HG03342 (cell line): Measurements from ENCODE around the gene NUTM2D.
"Not testable (repeated sequence)": the region's sequence is repeated elsewhere in the genome, so short reads cannot be mapped to it uniquely, and the experiment has no call there.

Source experiments
- ATAC-seq: cut with Tn5 transposase; IDR thresholded peaks from one replicate; pipeline ENCODE4 v1.9.1; 2021; ENCODE audit warnings: mild to moderate bottlenecking, moderate library complexity; ENCODE audit not compliant: unreplicated experiment

Gene NUTM2D

GRCh38 chr10:87357444-87357843, at the start of gene NUTM2D:
TSS of gene NUTM2D (plus strand) at chr10:87357744. CDS start at chr10:87358266, 522 bp downstream.
- not testable (repeated sequence) for ATAC-seq

DNA sequence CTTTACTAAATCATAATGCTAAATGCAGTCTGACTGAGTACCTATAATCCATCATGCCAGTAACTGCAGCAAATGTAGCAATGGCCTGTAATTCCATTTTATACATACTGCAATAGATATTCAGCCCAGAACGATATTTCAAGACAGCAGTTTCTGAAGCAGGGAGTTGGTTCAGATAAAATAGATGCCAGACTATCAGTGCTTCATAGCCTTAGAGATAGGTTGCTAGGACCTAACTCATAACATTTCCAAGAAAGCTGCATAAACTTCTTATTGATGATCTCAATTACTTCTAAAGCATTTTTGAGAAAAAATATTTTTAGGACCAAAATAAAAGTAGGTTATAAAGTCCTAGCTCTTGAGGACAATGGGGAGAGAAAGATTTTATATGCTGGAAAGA, 48.8 kb upstream of the NUTM2D start:
- not testable (repeated sequence) for ATAC-seq

DNA sequence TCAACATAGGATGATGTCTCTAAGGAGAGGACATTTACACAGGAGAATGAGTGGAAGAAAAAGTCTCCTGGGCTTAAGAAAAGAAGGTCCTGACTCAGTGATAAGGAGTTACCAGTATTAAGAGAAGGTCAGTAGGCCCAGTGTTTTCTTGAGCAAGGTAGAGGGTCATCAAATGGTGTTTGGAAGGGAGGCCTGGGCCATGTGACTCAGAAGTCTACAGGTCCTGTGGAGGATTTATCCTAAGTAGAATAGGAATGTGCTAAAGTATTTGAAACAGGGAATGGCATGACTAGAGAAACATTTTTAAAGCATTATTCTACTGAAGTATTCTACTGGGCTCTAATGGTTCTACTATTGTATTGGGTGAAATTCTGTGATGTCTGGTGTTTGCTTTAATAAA, 47.9 kb upstream of the NUTM2D start:
- not testable (repeated sequence) for ATAC-seq

DNA sequence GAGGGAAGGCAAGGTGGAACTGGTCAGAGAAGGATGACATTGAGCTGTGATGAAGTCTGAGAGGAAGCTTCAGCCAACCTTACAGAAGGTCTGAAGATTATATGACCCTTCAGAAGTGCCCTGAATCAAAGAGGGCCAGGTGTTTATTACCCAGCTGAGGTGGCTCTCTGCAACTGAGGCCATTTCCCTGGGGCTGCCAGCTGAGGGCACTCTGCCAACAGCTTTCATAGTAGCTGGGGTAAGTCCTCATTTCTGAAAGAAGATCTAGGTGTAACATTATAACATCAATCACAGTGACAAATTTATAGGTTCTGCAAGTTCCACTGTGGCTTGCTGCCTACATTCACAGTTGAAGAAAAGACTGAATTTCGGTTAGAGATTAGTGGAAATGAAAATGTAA, 46.0 kb upstream of the NUTM2D start:
- ATAC-seq, result not testable (repeated sequence)

DNA sequence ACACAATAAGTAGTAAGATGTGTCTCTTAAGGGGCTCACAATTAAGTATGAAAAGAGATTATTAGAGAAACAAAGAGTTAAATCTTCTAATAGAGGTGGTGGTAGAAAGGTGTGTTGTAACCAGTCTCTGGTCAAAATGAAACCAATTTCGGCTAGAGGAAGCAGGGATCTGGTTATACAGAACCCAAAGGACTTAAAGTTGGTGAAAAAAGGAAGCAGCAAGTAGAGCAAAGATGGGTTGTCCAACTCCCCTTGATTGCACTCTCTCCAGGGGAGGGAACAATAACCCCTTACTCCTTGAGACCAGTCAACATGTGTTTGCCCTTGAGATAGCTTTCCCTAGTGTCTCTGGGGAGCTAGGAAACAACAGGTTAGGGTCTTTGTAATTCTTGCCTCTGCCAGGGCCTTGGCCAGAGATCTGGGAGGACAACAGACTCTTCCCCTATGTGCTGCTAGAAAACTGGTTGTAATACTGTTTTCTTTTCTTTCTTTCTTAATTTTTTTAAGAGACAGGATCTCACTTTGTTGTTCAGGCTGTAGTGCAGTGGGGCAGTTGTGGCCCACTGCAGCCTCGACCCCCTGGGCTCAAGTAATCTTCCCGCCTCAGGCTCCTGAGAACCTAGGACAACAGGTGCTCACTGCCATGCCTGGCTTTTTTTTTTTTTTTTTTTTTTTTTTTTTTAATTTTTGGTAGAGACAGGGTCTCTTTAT, 43.7 kb upstream of the NUTM2D start:
- not testable (repeated sequence) for ATAC-seq

- ATAC-seq, result not testable (repeated sequence)
Observed at GRCh38 chr10:87314360-87314973, 43.1 kb upstream of the NUTM2D start.

- not testable (repeated sequence) for ATAC-seq
Observed at GRCh38 chr10:87321505-87321904, 36.0 kb upstream of the NUTM2D start.

GRCh38 chr10:87324559-87324958, 33.0 kb upstream of the NUTM2D start:
- ATAC-seq, result not testable (repeated sequence)

- not testable (repeated sequence) for ATAC-seq
Observed at GRCh38 chr10:87327958-87328357, 29.6 kb upstream of the NUTM2D start.

DNA sequence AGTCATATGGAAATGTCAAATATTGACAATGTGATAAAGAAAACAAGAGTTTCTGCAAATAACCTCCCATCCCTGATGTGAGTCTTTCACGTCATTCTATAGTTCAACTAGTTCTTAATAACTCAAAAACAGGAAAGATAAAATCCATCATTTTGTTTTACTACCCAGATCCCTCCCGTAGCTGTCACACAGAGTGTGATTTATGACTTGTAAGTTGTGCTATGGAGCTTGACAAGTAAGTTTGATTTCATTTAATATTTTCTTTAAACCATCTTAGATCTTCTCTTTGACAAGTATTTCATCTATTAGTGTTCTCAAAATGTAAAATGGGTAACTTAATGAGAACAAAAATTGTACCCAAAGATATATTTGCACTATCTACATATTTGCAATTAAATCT, 28.4 kb upstream of the NUTM2D start:
- ATAC-seq, result not testable (repeated sequence)

GRCh38 chr10:87332687-87333086, 24.9 kb upstream of the NUTM2D start:
- ATAC-seq, result not testable (repeated sequence)

DNA sequence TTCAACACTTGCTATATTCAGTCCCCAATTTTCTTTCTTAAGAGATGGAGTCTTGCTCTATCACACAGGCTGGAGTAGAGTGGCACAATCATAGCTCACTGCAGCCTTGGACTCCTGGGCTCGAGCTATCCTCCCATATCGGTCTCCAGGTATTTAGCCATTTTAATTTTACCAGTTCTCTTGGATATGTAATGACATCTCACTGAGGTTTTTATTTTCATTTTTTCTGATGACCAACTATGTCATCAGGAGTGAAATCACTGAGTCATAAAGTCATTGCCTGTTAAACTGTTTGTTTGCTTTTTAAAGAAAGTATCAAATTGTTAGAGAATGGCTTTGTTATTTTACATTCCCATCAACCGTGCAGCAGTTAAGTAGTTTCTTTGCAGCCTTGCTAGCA, 17.1 kb upstream of the NUTM2D start:
- not testable (repeated sequence) for ATAC-seq

- peak; percentile 14 for ATAC-seq
Observed at GRCh38 chr10:87341546-87342142, 15.9 kb upstream of the NUTM2D start.

DNA sequence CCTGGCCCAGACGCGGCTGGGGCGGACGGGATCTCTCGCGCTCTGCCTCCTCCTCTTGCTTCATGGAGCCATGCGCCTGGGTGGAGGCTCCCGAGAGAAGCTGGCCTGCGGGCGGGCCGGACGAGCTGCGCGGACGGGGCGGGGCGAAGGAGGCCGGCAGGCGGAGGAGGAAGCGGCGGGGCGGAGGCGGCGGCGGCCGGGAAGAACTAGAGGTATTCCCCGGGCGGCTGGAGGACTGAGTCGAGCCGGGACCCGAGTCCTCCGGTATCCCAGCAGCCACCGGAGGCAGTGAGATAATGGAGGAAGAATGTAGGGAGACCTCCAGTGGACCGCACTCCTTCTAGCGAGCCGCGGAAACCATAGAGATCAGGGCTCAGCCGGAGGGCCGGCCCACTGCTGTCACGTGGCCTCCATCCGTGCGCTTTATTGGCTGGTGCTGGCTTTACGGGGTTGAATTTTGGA, 15.3 kb upstream of the NUTM2D start:
- peak; percentile 83 for ATAC-seq

DNA sequence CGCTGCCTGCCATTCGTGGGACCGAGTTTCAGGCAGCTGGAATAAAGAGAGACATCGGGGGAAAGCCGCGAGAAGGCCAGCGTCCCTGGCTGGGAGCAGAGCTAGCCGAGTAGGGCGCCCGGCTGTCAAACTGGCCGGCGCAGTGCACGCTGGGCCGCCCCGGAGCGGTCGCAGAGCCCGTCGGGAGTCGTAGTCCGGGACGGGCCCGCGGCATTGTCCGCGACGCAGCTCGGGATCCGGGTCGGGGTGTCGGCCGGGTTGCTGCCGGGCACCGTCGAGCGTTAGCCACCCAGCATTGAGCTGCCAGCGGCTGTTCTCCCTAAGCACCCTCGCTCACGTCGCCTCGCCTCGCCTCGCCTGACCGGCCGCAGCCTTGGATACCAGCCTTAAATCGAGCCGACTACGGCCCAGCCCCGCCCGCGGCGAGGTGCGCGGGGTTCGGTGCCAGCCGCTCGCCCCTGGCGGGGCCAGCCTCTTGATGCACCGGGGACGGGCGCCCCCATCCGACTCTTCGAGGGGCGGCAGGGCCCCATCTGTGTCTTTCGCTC, 14.8 kb upstream of the NUTM2D start:
- ATAC-seq, result peak; percentile 71

DNA sequence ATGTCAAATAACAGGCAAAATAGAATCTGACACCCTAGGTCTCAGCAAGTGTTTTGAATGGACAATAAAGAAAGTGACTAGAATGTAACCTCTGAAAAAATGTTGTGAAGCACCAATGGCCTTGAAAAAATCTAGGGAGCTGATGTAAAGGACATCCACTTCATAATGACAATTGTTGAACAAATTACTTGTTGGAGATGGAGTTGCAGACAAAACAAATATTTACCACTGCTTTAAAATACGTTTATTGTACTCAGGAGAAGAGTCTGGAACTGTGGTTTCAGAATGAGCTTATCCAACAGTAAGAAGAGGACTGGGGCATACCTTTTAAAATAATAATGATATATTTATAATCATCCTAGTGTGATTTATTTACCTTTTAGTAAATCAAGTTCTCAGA, 11.8 kb upstream of the NUTM2D start:
- not testable (repeated sequence) for ATAC-seq

DNA sequence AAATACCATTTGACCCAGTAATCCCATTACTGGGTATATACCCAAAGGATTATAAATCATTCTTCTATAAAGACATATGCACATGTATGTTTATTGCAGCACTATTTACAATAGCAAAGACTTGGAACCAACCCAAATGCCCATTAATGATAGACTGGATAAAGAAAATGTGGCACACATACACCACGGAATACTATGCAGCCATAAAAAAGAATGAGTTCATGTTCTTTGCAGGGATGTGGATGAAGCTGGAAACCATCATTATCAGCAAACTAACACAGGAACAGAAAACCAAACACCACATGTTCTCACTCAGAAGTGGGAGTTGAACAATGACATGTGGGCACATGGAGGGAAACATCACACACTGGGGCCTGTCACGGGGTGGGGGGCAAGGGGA, 7.4 kb upstream of the NUTM2D start:
- not testable (repeated sequence) for ATAC-seq

- not testable (repeated sequence) for ATAC-seq
Observed at GRCh38 chr10:87352825-87353224, 4.7 kb upstream of the NUTM2D start.

DNA sequence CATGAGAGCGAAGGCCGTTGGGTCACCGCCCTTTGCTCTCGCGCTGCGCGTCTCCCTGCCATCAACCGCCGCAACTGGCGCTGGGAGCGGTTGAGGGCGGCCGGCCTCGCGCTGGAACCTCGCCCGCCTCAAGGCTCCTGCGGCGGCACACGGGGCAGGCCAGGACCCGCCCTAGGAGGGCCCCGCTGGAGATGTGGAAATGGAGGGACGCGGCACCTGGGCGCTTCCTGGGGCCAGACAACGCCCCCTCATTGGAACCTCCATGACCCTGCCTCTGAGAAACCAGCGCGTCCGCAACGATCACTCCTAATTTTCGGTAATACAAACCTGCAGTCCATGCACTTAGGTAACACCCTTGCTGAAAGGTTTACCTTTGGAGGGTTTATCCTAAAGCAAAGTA, 2.4 kb upstream of the NUTM2D start:
- ATAC-seq, result not testable (repeated sequence)

- ATAC-seq, result not testable (repeated sequence)
Observed at GRCh38 chr10:87358159-87358558, 615 bp downstream of the NUTM2D start.

DNA sequence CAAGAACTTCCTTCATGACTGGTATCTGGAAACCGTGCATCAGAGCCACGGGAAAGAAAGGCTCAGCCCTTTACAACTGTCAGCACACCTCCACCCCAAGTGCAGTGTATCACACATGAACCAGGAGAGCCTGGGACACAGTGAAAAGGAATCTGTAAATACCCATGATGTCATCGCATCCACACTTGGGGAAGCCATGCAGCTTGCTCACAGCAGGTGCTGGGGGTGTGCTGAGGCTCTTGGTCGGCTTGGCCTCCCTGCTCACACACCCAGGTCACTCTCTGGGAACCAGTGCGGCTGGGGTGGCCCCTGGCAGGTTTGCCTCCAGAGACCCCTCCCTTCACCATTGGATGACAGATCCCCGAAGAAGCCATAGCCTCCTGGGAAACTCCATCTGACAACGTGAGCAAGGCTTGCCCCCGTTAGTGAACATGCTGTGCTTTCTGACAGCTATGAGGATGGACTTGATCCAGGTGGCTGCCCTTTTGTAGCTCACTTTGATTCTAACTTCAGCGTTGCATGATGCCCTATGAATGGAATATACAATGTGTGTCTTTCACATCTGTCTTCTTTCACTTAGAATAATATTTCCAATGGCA, 12.1 kb downstream of the NUTM2D start:
- ATAC-seq, result not testable (repeated sequence)
